A549 treated with CORT108297 at 1 μM for 4 hours (cell line): Measurements from ENCODE around the gene SSNA1. TPM values are rescaled to one million over a fixed set of nuclear protein-coding genes. Genes with fewer than 3 reads are reported as not detected.

Experiments used
- total RNA-seq: library from RNA; stranded (reverse); fragments of 200-300 nt; extraction: Qiagen RNA extraction; gene quantifications from 5 replicates; pipeline ENCODE4 v1.2.3, GENCODE V29; 2022

Gene SSNA1, protein sequence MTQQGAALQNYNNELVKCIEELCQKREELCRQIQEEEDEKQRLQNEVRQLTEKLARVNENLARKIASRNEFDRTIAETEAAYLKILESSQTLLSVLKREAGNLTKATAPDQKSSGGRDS
- total RNA-seq = 102 to 161 TPM (median 150 TPM) in 5 replicates

GRCh38 chr9:137188490-137189296, at the start of gene SSNA1, which contains the start of gene ANAPC2:
TSS of gene SSNA1 (plus strand) at chr9:137188676. CDS start at chr9:137188727, 51 bp downstream.
TSS of gene ANAPC2 (minus strand) at chr9:137188560. CDS start at chr9:137188532, 28 bp downstream.

DNA sequence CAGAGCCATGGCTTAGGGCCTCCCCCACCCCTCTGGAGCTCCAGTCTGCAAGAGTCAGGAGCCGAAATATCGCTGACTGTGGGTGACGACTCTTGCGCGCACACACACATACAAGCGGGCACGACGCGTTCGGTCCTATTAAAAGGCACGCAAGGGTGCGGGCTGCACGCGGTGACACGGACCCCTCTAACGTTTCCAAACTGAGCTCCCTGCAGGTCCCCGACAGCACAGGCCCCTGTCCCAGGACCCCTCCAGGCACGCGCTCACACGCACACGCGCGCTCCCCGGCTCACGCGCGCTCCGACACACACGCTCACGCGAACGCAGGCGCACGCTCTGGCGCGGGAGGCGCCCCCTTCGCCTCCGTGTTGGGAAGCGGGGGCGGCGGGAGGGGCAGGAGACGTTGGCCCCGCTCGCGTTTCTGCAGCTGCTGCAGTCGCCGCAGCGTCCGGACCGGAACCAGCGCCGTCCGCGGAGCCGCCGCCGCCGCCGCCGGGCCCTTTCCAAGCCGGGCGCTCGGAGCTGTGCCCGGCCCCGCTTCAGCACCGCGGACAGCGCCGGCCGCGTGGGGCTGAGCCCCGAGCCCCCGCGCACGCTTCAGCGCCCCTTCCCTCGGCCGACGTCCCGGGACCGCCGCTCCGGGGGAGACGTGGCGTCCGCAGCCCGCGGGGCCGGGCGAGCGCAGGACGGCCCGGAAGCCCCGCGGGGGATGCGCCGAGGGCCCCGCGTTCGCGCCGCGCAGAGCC, 49.6 kb upstream of the SSNA1 start, which contains the start of gene GRIN1:
TSS of gene GRIN1 (plus strand) at position 433 of the 746 bp plus-strand sequence. CDS start 333 bp downstream, outside the sequence.

DNA sequence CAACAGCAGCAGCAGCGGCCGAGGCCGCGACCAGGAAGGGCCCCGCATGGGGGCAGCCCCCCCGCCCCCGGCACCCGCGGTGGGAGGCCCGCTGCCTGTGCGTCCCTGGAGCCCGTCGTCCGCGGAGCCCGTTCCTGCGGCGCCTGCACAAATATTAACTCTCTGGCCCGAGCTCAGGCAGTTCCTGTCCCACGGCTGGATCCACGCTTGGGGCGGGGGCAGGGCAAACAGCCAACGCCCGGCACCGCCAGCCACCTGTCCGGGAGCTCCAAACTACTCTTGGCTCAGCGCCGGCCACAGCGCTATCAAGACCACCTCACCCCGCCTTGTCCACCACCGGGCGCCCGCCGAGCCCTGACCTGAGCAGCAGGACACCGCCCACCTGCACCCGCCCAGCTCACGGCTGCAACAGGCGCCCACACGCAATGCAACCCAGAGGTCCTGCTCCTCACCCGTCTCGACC, 18.5 kb upstream of the SSNA1 start, which contains the start of gene LRRC26:
TSS of gene LRRC26 (minus strand) at position 156 of the 463 bp plus-strand sequence. CDS start at position 48, 108 bp downstream.

GRCh38 chr9:137200311-137201204, 12.1 kb downstream of the SSNA1 start, which contains the start of gene TPRN:
TSS of gene TPRN (minus strand) at chr9:137200741. CDS start at chr9:137200711, 30 bp downstream.

GRCh38 chr9:137205126-137206069, 16.9 kb downstream of the SSNA1 start, which contains the start of the genes NDOR1 and TMEM203:
TSS of gene NDOR1 (plus strand) at chr9:137205700. CDS start at chr9:137205778, 78 bp downstream.
TSS of gene TMEM203 (minus strand) at chr9:137205648. CDS start at chr9:137205414, 234 bp downstream.

GRCh38 chr9:137222190-137223077, 34.0 kb downstream of the SSNA1 start, which contains the start of gene RNF208:
TSS of gene RNF208 (minus strand) at chr9:137222240. CDS start at chr9:137221212, 1,028 bp downstream.

DNA sequence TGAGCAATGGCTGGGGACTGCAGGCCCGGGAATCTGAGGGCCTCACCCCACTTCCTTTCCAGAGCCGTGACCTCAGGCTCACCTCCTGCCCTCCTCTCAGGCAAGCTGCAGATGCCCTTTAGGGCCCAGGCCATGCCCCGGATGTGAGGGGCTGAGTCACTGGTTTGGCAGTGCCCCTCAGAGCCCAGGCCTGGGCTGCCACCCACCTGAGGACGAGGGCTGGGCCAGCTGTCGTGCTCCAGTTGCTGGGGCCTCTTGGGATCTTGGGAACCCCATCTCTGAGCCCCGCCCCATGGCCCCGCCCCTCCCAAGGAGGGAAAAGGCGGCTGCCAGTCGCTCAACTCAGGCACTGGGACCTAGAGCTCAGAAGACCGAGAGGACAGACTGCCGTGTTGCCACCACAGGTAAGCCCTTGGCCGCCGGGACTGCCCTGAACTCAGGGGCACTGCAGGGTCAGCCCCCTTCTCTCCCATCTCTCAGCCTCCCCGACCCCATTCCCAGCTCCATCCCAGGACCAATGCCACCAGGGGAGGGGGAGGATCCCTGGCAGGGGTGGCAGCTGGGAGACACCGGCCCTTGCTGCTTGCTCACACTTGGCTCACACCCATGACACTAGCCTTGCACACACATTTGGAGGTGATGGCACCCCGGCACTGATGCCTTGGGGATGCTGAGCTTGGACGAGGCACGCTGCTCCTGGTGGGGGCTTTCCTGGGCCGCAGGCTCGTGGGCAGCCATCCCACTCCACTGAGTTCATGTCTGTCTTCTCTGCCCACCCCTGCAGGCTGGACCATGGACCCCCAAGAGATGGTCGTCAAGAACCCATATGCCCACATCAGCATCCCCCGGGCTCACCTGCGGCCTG, 36.6 kb downstream of the SSNA1 start, which contains the start of gene CYSRT1:
TSS of gene CYSRT1 (plus strand) at position 345 of the 865 bp plus-strand sequence. CDS start at position 793, 448 bp downstream.

DNA sequence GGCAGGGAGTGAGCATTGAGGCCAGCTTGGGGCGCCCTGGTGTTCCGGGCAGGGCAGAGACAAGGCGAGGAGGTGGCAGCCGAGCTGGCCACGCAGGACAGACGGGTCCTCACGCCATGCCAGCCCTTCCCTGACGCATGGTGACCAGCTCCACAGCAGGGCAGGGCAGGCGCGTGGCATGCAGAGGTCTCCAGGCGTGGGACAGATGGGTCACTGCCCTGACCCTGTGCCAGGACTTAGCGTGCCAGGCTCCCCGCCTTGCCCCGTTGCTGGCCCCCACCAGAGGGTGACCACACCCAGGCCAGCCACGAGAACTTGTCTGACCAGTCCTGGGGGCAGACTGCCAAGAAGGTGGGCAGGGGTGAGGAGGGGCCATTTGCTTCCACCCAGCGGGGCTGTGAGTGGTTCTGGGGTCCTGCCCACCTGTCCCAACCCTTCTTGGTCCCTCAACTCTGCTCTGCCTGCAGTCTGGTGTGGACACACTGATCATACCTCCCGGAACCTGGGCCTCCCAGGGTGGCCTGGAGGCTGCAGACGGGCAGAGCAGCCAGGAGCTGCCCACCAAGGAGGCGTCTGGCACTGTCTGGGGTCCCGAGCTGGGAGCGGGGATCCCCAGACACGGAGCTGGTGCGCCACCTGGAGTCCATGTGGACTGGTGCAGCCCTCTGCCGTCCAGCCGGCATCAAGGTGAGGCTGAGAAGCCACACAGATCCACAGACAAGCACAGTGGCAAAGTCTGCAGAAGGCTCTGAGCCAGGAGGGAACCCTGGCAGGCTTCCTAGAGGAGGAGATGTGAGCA, 38.8 kb downstream of the SSNA1 start, which contains the start of gene RNF224:
TSS of gene RNF224 (plus strand) at position 449 of the 799 bp plus-strand sequence. CDS start 834 bp downstream, outside the sequence.

DNA sequence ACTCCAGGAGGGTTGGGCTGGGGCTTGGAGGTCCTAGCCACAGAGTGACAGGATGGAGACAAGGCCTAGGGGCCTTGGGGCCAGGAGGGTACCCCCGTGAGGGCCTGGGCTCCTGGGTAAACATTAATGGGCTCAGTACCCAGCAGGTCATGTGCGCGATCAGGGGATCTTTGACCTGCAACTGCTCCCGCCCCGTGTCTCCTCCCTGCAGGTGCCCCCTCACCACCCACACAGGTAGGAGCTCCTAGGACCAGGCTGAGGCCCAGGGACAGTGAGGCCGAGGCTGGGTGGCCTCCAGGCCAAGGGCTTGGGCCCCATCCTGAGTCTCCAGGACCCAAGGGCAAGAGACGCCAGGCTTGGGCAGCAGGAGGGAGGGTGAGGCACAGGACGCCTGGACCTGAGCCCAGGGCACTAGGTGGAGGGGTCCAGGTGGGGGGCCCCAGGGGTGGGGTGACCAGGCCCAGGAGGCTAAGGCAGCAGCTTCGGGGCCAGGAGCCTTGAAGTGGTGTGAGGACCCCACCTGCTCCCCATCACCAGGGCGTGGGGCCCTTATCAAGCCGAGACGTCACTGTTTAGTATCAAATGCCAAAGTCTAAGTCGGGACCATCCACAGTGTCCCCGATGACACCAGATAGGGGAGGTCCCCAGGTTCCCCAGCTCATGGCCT, 42.4 kb downstream of the SSNA1 start, which contains the start of gene SLC34A3:
TSS of gene SLC34A3 (plus strand) at position 197 of the 667 bp plus-strand sequence. CDS start 802 bp downstream, outside the sequence.

Other genes with a start within 250 kb of the SSNA1 start
- 61.5 to 109 TPM (median 104 TPM) in 5 replicates for gene FBXW5, start 243.9 kb upstream of the SSNA1 start, total RNA-seq
- gene C8G, start 243.4 kb upstream of the SSNA1 start, total RNA-seq = 0.88 to 2.3 TPM (median 1.3 TPM) in 5 replicates
- 0.48 to 1.5 TPM (median 1.5 TPM) in 5 replicates for gene LCN12, start 236.4 kb upstream of the SSNA1 start, total RNA-seq
- gene PTGDS, start 211.2 kb upstream of the SSNA1 start, total RNA-seq = 0.16 to 0.81 TPM (median 0.57 TPM) in 5 replicates
- 0.03 to 0.06 TPM (median 0.05 TPM) in 4 of 5 replicates, not detected in the other for gene LCNL1, start 205.7 kb upstream of the SSNA1 start, total RNA-seq
- 49.7 to 88.2 TPM (median 76.5 TPM) in 5 replicates for gene PAXX, start 196.3 kb upstream of the SSNA1 start, total RNA-seq
- 2.7 to 4.5 TPM (median 3.8 TPM) in 5 replicates for gene CLIC3, start 192.1 kb upstream of the SSNA1 start, total RNA-seq
- 20.4 to 30.4 TPM (median 27.8 TPM) in 5 replicates for gene ABCA2, start 160.4 kb upstream of the SSNA1 start, total RNA-seq
- gene FUT7, start 156.6 kb upstream of the SSNA1 start, total RNA-seq = 0.08 to 0.09 TPM in 2 of 5 replicates, not detected in the others
- 41.2 to 91.4 TPM (median 89.1 TPM) in 5 replicates for gene NPDC1, start 142.5 kb upstream of the SSNA1 start, total RNA-seq
- gene ENTPD2, start 134.6 kb upstream of the SSNA1 start, total RNA-seq = 0.63 to 1.4 TPM (median 0.95 TPM) in 5 replicates
- gene SAPCD2, start 118.1 kb upstream of the SSNA1 start, total RNA-seq = 15.2 to 28.2 TPM (median 25.3 TPM) in 5 replicates
- 9.5 to 17.0 TPM (median 12.6 TPM) in 5 replicates for gene UAP1L1, start 111.2 kb upstream of the SSNA1 start, total RNA-seq
- 42.2 to 55.4 TPM (median 51.2 TPM) in 5 replicates for gene MAN1B1, start 101.7 kb upstream of the SSNA1 start, total RNA-seq
- gene DPP7, start 73.9 kb upstream of the SSNA1 start, total RNA-seq = 72.4 to 138 TPM (median 129 TPM) in 5 replicates
- gene GRIN1, start 49.5 kb upstream of the SSNA1 start, total RNA-seq = 0.22 to 0.94 TPM (median 0.34 TPM) in 5 replicates
- gene LRRC26, start 18.6 kb upstream of the SSNA1 start, total RNA-seq = 0.61 to 2.2 TPM (median 1.4 TPM) in 5 replicates
- not detected in 5 replicates for gene TMEM210, start 16.6 kb upstream of the SSNA1 start, total RNA-seq
- 24.9 to 40.7 TPM (median 36.9 TPM) in 5 replicates for gene ANAPC2, start 116 bp upstream of the SSNA1 start, total RNA-seq
- gene TPRN, start 12.1 kb downstream of the SSNA1 start, total RNA-seq = 6.2 to 10.5 TPM (median 10.1 TPM) in 5 replicates
- gene TMEM203, start 17.0 kb downstream of the SSNA1 start, total RNA-seq = 35.3 to 48.6 TPM (median 45.8 TPM) in 5 replicates
- 11.5 to 21.6 TPM (median 18.2 TPM) in 5 replicates for gene NDOR1, start 17.0 kb downstream of the SSNA1 start, total RNA-seq
- gene RNF208, start 33.6 kb downstream of the SSNA1 start, total RNA-seq = 0.95 to 2.7 TPM (median 2.2 TPM) in 5 replicates
- gene CYSRT1, start 36.5 kb downstream of the SSNA1 start, total RNA-seq = 2.7 to 5.0 TPM (median 4.3 TPM) in 5 replicates
- gene RNF224, start 38.8 kb downstream of the SSNA1 start, total RNA-seq = 0.09 to 0.24 TPM (median 0.14 TPM) in 5 replicates
- 0.07 to 0.14 TPM (median 0.10 TPM) in 4 of 5 replicates, not detected in the other for gene SLC34A3, start 42.2 kb downstream of the SSNA1 start, total RNA-seq
- 616 to 807 TPM (median 766 TPM) in 5 replicates for gene TUBB4B, start 52.6 kb downstream of the SSNA1 start, total RNA-seq
- 0.07 TPM in 1 of 5 replicates, not detected in the others for gene STPG3, start 62.6 kb downstream of the SSNA1 start, total RNA-seq
- 42.6 to 62.4 TPM (median 57.8 TPM) in 5 replicates for gene NELFB, start 66.7 kb downstream of the SSNA1 start, total RNA-seq
- gene TOR4A, start 89.0 kb downstream of the SSNA1 start, total RNA-seq = 17.1 to 31.6 TPM (median 26.1 TPM) in 5 replicates
- 2.8 to 7.8 TPM (median 4.8 TPM) in 5 replicates for gene NRARP, start 113.6 kb downstream of the SSNA1 start, total RNA-seq
- gene EXD3, start 234.5 kb downstream of the SSNA1 start, total RNA-seq = 4.9 to 7.8 TPM (median 7.0 TPM) in 5 replicates
- 0.78 to 2.3 TPM (median 2.0 TPM) in 5 replicates for gene NOXA1, start 234.7 kb downstream of the SSNA1 start, total RNA-seq